SK-N-MC (cell line): ENCODE measurements around the gene TLX2.
"Not testable (repeated sequence)": the region's sequence is repeated elsewhere in the genome, so short reads cannot be mapped to it uniquely, and the experiment has no call there.

ENCODE experiments used
- DNase-seq: peaks from one replicate; pipeline ENCODE4 v3.0.0-alpha.2; 2011; ENCODE audit warnings: low read depth, low spot score
- H3K27ac ChIP-seq: fragments of 200-600 bp; sonication (generic); 2 replicates; pipeline ENCODE4 v1.5.1; 2016; ENCODE audit warnings: mixed run types
- H3K36me3 ChIP-seq: fragments of 200-600 bp; sonication (generic); 2 replicates; pipeline ENCODE4 v1.6.1; 2017; ENCODE audit warnings: antibody characterized with exemption, low read length, mixed read lengths; ENCODE audit not compliant: insufficient read depth
- H3K4me3 ChIP-seq: fragments of 200-600 bp; sonication (generic); 2 replicates; pipeline ENCODE4 v1.5.1; 2016
- H3K9ac ChIP-seq: fragments of 200-600 bp; sonication (generic); 2 replicates; pipeline ENCODE4 v1.8.0; 2017; ENCODE audit warnings: mixed run types, mixed read lengths; ENCODE audit not compliant: insufficient read length
- H3K9me3 ChIP-seq: fragments of 200-600 bp; sonication (generic); 2 replicates; pipeline ENCODE4 v1.6.1; 2017; ENCODE audit warnings: low read depth, mild to moderate bottlenecking, antibody characterized with exemption, low read length, moderate library complexity, mixed read lengths
- EZH2 ChIP-seq: fragments of 200-600 bp; sonication (generic); IDR thresholded peaks from one replicate; pipeline ENCODE4 v1.6.1; 2017; ENCODE audit warnings: antibody characterized with exemption
- FOXP2 ChIP-seq: optimal IDR thresholded peaks from 2 replicates; pipeline ENCODE3; 2011; ENCODE audit warnings: mild to moderate bottlenecking, moderate library complexity; ENCODE audit not compliant: insufficient read depth; ENCODE audit errors: extremely low read length, control extremely low read depth
- POLR2AphosphoS5 ChIP-seq: IDR thresholded peaks from 2 replicates; pipeline ENCODE4 v1.6.1; 2012; ENCODE audit warnings: mild to moderate bottlenecking, low read depth, low read length, borderline replicate concordance

TLX2 gene

DNA sequence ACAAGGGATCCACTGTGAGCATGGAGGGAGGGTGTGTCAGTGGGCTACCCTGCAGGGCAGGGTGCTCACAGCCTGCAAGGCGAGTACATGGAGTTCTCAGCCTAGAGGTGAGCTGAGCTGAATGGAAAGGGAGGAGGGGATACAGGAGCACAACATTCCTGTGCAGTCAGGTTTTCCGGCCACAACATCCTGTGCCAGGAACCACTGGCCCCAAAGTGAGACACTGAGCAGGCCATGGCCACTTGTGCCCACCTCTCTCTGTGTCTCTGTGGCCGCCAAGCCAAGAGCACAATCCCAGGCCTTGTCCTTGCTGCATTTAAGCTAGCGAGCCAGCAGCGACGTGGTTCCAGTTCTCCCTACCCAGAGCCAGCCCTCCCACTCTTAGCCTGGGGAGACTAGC lies 46.3 kb downstream of the TLX2 start:
- Histone ChIP-seq H3K9ac (no peak overlapping the region), H3K36me3 (no peaks in the 10 kb centered on the region), H3K4me3 (no peak overlapping the region), H3K9me3 (no peaks in the 10 kb centered on the region), H3K27ac (no peak overlapping the region)
- DNase-seq: no peak
- TF ChIP-seq FOXP2 (no peak), EZH2 (no peak), POLR2AphosphoS5 (no peak)

DNA sequence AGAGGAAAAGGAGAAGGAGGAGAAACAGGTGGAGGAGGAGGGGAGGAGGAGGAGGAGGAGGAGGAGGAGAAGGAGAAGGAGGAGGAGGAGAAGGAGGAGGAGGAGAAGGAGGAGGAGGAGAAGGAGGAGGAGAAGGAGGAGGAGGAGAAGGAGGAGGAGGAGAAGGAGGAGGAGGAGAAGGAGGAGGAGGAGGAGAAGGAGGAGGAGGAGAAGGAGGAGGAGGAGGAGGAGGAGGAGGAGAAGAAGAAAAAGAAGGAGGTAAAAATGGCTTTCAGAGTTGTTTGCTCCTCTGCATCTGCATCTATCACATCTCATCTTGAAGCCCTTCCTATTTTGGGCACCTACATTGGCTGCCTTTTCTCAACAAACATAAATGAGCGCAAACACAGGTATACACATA lies 46.8 kb downstream of the TLX2 start:
- not testable (repeated sequence) for H3K36me3 ChIP-seq, H3K9ac ChIP-seq, H3K27ac ChIP-seq, H3K9me3 ChIP-seq, DNase-seq, H3K4me3 ChIP-seq

DNA sequence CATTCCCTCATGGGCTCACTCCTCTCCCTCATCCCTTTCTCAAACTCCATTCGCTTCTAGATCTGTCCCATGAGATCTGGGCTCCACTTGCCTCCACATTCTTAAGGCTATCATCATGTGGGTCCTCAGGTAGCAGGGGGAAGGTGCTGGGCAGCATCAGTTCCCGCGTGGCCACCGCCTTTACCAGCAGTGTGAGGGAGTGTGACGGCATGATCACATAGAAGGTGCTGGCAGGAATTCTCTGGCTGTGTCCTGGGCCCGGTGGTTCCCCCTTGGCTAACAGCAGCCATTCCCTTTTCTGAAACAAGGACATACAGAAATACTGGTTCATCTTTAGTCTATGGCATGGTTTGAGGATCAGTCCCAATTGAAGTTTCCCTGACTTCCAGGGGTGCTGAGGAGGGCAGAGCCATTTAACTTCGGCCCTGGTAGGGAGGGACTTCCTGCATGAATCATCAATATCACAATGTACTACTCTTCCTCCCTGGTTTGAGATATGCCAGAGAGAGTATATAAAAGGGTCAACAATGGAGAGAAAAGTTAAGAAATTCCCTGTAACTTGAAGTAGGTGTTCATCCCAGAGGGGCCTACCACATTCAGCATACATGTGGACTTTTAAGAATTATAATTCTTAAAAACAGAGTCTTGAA lies 48.0 kb downstream of the TLX2 start:
- H3K27ac ChIP-seq: no peak overlapping the region
- TF ChIP-seq POLR2AphosphoS5: no peak
- no peak for TF ChIP-seq FOXP2
- no peak for TF ChIP-seq EZH2
- DNase-seq: no peak
- H3K36me3 ChIP-seq: no peaks in the 10 kb centered on the region
- H3K4me3 ChIP-seq: no peak overlapping the region
- H3K9me3 ChIP-seq: no peaks in the 10 kb centered on the region
- H3K9ac ChIP-seq: no peak overlapping the region

DNA sequence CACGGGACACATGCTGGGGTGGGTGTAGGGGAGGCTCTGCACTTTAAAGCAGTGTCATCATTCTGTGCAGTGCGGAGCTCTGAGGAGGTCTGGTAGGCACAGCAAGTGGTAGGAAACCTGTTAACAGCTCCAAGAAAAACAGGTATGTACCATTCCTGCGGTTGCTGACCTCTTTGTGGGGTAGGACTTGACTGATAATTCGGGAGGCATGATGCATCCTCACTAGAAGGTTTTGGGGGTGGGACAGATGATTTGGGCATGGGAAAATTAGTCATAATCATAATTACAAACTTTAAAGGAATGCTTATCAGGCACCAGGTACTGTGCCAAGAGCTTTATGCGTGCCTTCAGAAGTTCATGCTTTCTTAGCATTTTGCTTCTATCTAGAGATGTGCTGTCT lies 50.0 kb downstream of the TLX2 start:
- no peak overlapping the region for H3K9ac ChIP-seq
- no peak overlapping the region for H3K27ac ChIP-seq
- no peak for DNase-seq
- TF ChIP-seq FOXP2: no peak
- no peak for TF ChIP-seq POLR2AphosphoS5
- no peaks in the 10 kb centered on the region for H3K9me3 ChIP-seq
- no peaks in the 10 kb centered on the region for H3K36me3 ChIP-seq
- H3K4me3 ChIP-seq: no peak overlapping the region

DNA sequence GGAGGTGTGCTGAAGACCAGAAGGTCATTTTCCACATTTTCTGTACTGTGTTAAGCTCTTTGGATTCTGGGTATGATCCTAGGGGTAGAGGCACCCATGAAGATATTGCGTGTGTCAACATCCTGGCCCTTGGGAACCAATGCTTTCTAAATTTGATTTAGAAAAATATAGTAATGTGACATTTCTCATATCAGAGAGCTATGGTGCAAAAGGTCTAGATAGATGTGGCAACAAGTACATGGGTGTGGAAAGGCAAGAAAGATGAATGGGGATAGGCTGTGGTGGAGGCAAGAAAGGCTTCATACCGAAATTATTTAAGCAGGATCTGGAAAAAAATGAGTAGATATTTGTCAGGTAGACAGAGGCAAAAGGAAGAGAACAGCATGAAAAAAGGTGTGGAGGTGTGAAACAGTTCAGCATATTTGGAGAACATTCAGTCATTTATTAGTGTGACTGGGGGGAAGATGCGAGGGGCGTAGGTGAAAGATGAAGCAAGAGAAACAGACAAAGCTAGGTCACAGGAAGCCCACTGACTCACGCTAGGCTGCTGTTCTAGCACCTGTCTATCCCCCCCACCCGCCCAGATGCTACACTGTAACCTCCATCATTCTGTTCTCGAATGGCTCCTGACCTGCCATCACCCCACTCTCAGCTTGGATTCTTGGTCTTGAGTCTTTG lies 52.0 kb downstream of the TLX2 start:
- no peak for TF ChIP-seq POLR2AphosphoS5
- TF ChIP-seq EZH2: no peak
- no peak for TF ChIP-seq FOXP2
- Histone ChIP-seq H3K4me3 (no peak overlapping the region), H3K9me3 (no peaks in the 10 kb centered on the region), H3K36me3 (no peaks in the 10 kb centered on the region), H3K27ac (no peak overlapping the region; the same call in 1 of the 2 replicates), H3K9ac (no peak overlapping the region)
- no peak for DNase-seq

DNA sequence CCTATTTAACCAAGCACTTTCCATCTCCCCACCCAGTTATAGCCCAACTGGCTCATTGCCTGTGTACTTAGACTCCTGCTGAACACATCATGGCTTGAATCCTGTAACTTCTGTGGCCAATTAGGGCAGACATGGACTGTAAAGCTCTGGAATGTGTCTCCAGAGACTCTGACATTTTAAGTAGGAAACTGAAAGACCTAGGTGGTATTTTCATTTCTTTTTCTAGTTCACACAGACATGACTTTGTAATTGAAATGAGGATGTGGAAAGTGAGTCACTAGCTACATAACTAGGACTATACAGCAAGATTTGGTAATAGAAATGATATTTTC lies 52.5 kb downstream of the TLX2 start:
- H3K36me3 ChIP-seq: no peaks in the 10 kb centered on the region
- no peak overlapping the region for H3K9ac ChIP-seq
- no peaks in the 10 kb centered on the region for H3K9me3 ChIP-seq
- no peak overlapping the region; the same call in 1 of the 2 replicates for H3K27ac ChIP-seq
- no peak overlapping the region for H3K4me3 ChIP-seq
- TF ChIP-seq FOXP2 (no peak), POLR2AphosphoS5 (no peak), EZH2 (no peak)
- DNase-seq: no peak
